GM18909 (cell line): ENCODE data around the gene VSTM1.

Experiments
- ATAC-seq: cut with Tn5 transposase; IDR thresholded peaks from one replicate; pipeline ENCODE4 v1.9.1; 2021; ENCODE audit warnings: mild to moderate bottlenecking; ENCODE audit not compliant: unreplicated experiment, poor library complexity

VSTM1 gene

GRCh38 chr19:54014920-54015560 lies 48.7 kb downstream of the VSTM1 start:
- ATAC-seq, result no peak

GRCh38 chr19:54013866-54014265 lies 49.8 kb downstream of the VSTM1 start:
- no peak for ATAC-seq

GRCh38 chr19:54011507-54012211 lies 52.0 kb downstream of the VSTM1 start:
- ATAC-seq, result no peak

GRCh38 chr19:54010474-54010873 lies 53.2 kb downstream of the VSTM1 start:
- no peak for ATAC-seq

GRCh38 chr19:54009440-54009839 lies 54.3 kb downstream of the VSTM1 start:
- no peak for ATAC-seq

GRCh38 chr19:54002495-54003315 lies 61.0 kb downstream of the VSTM1 start:
- no peak for ATAC-seq

- ATAC-seq, result no peak
Measured at GRCh38 chr19:54001496-54001895, 62.2 kb downstream of the VSTM1 start.

GRCh38 chr19:53999694-54000093 lies 64.0 kb downstream of the VSTM1 start:
- ATAC-seq, result no peak

- no peak for ATAC-seq
Measured at GRCh38 chr19:53998223-53998622, 65.5 kb downstream of the VSTM1 start.

GRCh38 chr19:53994811-53995210 lies 68.9 kb downstream of the VSTM1 start:
- ATAC-seq, result no peak

- no peak for ATAC-seq
Measured at GRCh38 chr19:53993448-53993847, 70.2 kb downstream of the VSTM1 start.

GRCh38 chr19:53992815-53993214 lies 70.9 kb downstream of the VSTM1 start:
- ATAC-seq, result no peak

- no peak for ATAC-seq
Measured at GRCh38 chr19:53992211-53992610, 71.5 kb downstream of the VSTM1 start.

GRCh38 chr19:53991224-53992113 lies 72.2 kb downstream of the VSTM1 start, which contains the start of gene CACNG6:
CACNG6 (plus strand) TSS chr19:53991637; CDS start chr19:53992878, 1,241 bp downstream.
- ATAC-seq, result no peak
